Ishikawa (cell line): ENCODE data around the gene ZNHIT1.

Experiments
- CREB1 ChIP-seq: IDR thresholded peaks from 2 replicates; pipeline ENCODE4 v1.6.1; 2012; ENCODE audit warnings: low read depth
- EP300 ChIP-seq: IDR thresholded peaks from 2 replicates; pipeline ENCODE4 v1.6.1; 2012; ENCODE audit warnings: borderline replicate concordance
- TAF1 ChIP-seq: IDR thresholded peaks from 2 replicates; pipeline ENCODE4 v1.6.1; 2012; ENCODE audit warnings: low read depth, mild to moderate bottlenecking
- TEAD4 ChIP-seq: IDR thresholded peaks from 2 replicates; pipeline ENCODE4 v1.6.1; 2012
- TF ChIP-seq, protein P1 (sequence below): IDR thresholded peaks from 2 replicates; pipeline ENCODE4 v1.6.1; 2012

DNA sequence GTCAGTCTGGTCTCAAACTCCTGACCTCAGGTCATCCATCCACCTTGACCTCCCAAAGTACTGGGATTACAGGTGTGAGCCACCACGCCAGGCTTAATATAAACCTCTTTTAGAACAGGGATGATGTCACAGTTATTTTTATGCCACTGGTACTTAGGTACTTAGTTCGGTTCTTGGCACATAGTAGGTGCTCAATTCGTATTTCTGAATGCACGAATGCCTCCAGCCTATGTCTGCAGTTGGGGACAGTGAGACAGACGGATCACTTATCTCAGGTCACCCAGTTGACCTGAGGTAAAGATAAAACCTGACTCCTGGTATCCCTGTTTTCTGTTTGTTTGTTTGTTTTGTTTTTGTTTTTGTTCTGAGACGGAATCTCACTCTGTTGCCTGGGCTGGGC is 31.8 kb upstream of the ZNHIT1 start:
- no peak for TF ChIP-seq EP300
- TF ChIP-seq TEAD4, result no peak
- TF ChIP-seq, protein P1, sequence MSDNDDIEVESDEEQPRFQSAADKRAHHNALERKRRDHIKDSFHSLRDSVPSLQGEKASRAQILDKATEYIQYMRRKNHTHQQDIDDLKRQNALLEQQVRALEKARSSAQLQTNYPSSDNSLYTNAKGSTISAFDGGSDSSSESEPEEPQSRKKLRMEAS, result no peak
- no peak for TF ChIP-seq TAF1
- no peak for TF ChIP-seq CREB1
